Measurements from ENCODE around the gene PTGR3. TPM values are rescaled to one million over a fixed set of nuclear protein-coding genes. Genes with fewer than 3 reads are reported as not detected.

PTGR3 gene
- total and polyA plus RNA-seq, 10 donors, result 11.1 to 43.8 (median 30.0) TPM

DNA sequence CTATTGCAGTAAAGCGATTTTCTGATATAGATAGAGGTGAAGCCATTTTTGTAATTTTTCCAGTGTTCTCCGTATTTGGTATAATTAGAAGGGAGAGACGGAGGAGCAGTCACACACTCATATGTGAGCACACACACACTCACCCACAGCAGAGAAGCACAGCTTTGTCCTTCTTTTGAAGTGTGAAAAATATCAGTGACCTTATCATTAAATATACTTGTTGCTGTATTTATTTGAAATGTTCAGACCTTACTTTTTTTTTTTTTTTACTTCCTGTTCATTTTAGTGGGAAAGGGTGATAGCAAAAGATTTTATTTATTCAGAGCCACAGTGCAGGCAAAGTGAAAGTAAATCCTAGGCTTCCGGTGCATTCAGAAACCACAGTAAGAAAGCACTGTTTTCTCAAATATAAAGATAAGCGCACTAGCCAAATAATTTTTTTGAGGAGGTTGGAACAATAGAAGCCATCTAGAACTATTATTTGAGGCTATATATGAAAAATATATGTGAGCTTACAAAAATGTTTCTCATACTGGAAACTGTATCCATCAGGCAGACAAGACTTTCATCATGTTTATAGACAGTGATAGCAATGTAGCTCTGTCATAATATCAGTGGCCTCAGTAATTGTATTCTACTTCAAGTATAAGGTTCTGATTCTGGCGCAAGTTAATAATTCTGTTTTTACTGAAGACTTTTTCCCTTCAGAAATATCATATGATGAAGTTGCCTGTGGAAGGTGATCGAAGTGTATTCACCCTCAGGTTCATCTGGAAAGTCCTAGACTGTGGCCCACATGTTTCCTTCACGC lies 38.9 kb upstream of the PTGR3 start:
- Histone ChIP-seq H3K36me3 (no peaks in the 10 kb centered on the region), H3K27ac (peak overlapping the region; percentile 67 to 87 (median 84)), H3K4me1 (peaks cover 7 to 86% (median 34%) of the 10 kb centered on the region in 6 donors), H3K27me3 (replicated peaks in 1 of 7) (no peaks in the 10 kb centered on the region), H3K4me3 (peak overlapping the region; percentile 21 to 59 (median 29)), H3K9me3 (peaks cover 0 to 10% (median 0%) of the 10 kb centered on the region in 8 donors)
- DNase-seq, result no peak
- 28 to 32% (median 31%) methylated on average over 8 of the region's 8 CpGs for WGBS, 5 donors
- TF ChIP-seq POLR2AphosphoS5 (IDR thresholded peaks at IDR 0.05) (no peak), POLR2A (IDR thresholded peaks at IDR 0.05) (no peak)
- TF ChIP-seq, protein P1, sequence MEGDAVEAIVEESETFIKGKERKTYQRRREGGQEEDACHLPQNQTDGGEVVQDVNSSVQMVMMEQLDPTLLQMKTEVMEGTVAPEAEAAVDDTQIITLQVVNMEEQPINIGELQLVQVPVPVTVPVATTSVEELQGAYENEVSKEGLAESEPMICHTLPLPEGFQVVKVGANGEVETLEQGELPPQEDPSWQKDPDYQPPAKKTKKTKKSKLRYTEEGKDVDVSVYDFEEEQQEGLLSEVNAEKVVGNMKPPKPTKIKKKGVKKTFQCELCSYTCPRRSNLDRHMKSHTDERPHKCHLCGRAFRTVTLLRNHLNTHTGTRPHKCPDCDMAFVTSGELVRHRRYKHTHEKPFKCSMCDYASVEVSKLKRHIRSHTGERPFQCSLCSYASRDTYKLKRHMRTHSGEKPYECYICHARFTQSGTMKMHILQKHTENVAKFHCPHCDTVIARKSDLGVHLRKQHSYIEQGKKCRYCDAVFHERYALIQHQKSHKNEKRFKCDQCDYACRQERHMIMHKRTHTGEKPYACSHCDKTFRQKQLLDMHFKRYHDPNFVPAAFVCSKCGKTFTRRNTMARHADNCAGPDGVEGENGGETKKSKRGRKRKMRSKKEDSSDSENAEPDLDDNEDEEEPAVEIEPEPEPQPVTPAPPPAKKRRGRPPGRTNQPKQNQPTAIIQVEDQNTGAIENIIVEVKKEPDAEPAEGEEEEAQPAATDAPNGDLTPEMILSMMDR (IDR thresholded peaks at IDR 0.05 in 8 of 11, conservative IDR thresholded peaks at IDR 0.05 in 3 of 11), result no peak
- intact Hi-C loops (cut with DNase I; ENCODE audit: low total_unique reads), result no loop called here

DNA sequence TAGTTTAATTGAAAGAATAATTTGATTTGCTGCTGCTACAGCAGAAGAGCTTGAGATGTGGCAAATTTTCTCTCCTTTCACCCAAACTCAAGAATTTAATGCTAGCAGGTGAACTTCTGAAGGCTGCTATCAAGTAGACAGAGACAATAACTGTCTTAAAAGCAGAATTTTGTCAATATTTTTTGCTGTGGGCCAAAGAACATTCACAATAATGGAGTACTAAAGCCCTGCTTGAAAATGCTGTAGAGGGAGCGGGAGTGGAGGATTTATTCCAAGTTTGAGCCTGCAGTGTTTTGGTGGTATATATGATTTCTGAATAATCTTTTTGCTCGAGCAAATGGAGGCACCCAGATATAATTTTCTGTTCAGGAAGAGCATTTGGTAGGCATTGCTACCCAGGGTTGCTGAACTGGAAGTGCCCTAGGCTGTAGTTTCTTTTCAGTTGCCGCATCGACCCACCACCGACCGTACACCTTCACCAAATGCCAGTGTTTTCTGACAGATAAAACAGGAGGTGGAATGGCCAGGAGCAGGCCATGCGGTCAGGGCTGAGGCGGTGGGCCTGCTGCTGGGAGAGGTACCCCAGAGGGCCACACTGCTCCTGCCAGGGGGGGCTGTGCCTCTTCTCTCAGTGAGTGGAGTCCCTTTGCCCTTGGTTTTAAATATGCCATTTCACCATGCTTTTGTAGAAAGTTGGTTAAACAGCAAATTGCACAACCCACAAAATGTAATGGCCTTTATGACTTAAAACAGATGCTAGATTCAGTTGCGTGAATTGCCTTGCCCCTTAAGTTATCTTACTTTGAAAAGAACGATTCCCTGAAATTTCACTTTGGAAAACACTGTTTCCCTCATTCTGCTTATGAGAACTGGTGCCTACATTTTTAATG lies 38.0 kb upstream of the PTGR3 start:
- H3K4me3 ChIP-seq, result peak overlapping the region; percentile 21 to 59 (median 29)
- no peak for DNase-seq
- intact Hi-C loops (cut with DNase I; ENCODE audit: low total_unique reads), result no loop called here
- H3K27ac ChIP-seq, result peak overlapping the region; percentile 67 to 87 (median 84)
- H3K27me3 ChIP-seq (replicated peaks in 1 of 7), result no peaks in the 10 kb centered on the region
- TF ChIP-seq POLR2AphosphoS5 (IDR thresholded peaks at IDR 0.05), result peak in 2 of 3 donors; percentile 20 to 41
- TF ChIP-seq POLR2A (IDR thresholded peaks at IDR 0.05), result no peak
- H3K36me3 ChIP-seq, result no peaks in the 10 kb centered on the region
- peaks cover 7 to 77% (median 30%) of the 10 kb centered on the region in 6 donors for H3K4me1 ChIP-seq
- 39 to 63% (median 46%) methylated on average over 10 of the region's 10 CpGs for whole genome bisulfite sequencing, 5 donors
- H3K9me3 ChIP-seq, result peaks cover 0 to 10% (median 0%) of the 10 kb centered on the region in 8 donors

- TF ChIP-seq POLR2AphosphoS5 (IDR thresholded peaks at IDR 0.05), result no peak
- TF ChIP-seq, protein P1 (IDR thresholded peaks at IDR 0.05 in 8 of 11, conservative IDR thresholded peaks at IDR 0.05 in 3 of 11), result peak in 2 of 11 experiments; percentile 12 to 33
Measured at GRCh38 chr18:75244351-75245313, 35.7 kb upstream of the PTGR3 start.

GRCh38 chr18:75241705-75242104 lies 32.8 kb upstream of the PTGR3 start:
- Histone ChIP-seq H3K9me3 (no peaks in the 10 kb centered on the region), H3K4me1 (peaks cover under 1 to 43% (median 12%) of the 10 kb centered on the region in 6 donors), H3K4me3 (no peak overlapping the region), H3K27me3 (replicated peaks in 1 of 7) (no peaks in the 10 kb centered on the region), H3K36me3 (no peaks in the 10 kb centered on the region), H3K27ac (no peak overlapping the region)
- no peak for TF ChIP-seq POLR2A (IDR thresholded peaks at IDR 0.05)
- TF ChIP-seq POLR2AphosphoS5 (IDR thresholded peaks at IDR 0.05), result no peak
- TF ChIP-seq, protein P1 (IDR thresholded peaks at IDR 0.05 in 8 of 11, conservative IDR thresholded peaks at IDR 0.05 in 3 of 11), result no peak
- 94 to 100% (median 96%) methylated on average over 1 of the region's 1 CpG for WGBS, 5 donors
- intact Hi-C loops (cut with DNase I; ENCODE audit: low total_unique reads), result no loop called here
- DNase-seq, result no peak

More at GRCh38 chr18:75244351-75245313, 35.7 kb upstream of the PTGR3 start:
- no peak for DNase-seq
- intact Hi-C loops (cut with DNase I; ENCODE audit: low total_unique reads), result no loop called here
- no peak overlapping the region for H3K4me3 ChIP-seq
- H3K9me3 ChIP-seq, result peaks cover 0 to 3% (median 0%) of the 10 kb centered on the region in 8 donors
- no peaks in the 10 kb centered on the region for H3K27me3 ChIP-seq (replicated peaks in 1 of 7)
- WGBS, 5 donors, result 86 to 95% (median 91%) methylated on average over 19 of the region's 19 CpGs
- H3K36me3 ChIP-seq, result no peaks in the 10 kb centered on the region
- H3K4me1 ChIP-seq, result peaks cover 7 to 55% (median 28%) of the 10 kb centered on the region in 6 donors
- no peak overlapping the region for H3K27ac ChIP-seq
